ENCODE measurements around the gene L2HGDH.
"Not testable (repeated sequence)": the region's sequence is repeated elsewhere in the genome, so short reads cannot be mapped to it uniquely, and the experiment has no call there.

Gene L2HGDH

DNA sequence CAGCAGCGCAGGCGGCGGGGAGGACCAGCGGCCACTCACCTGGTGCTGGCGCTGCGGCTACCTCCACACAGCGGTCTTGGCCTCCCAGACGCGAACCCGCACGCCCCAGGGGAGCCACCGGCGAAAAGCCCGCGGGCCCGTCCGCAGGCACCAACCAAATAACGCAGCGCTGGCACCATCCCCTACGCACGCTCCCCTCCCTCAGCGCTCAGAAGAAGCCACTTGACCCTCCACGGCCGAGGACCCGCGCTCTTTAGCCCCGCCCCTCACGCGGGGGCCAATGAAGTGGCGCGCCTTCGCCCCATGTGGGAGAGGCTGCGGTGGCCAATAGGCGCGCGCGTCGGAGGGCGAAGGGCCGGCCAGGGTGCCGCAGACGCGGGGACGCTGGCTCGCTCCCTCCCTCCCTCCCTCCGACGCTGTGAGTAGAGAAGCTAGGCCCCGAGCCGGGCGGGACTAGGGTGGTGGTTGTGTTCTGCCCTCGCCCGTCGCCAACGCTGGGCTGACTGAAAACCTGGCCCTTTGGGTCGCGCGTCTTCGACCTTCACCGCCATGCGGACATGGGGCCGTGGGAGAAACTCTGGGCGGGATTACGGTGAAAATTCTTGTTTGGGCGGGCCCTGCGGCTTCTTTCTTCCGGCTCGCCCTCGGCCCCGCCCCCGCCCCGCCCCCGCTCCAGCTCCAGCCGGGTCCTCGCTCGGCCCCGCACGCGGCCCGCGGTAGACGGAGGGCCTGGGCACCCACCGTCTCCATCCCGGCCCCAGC, at the start of gene L2HGDH, which contains the start of gene DMAC2L:
Gene L2HGDH (minus strand): TSS at position 258 of the 762 bp plus-strand sequence. CDS start 79 bp downstream, at position 179.
Gene DMAC2L (plus strand): TSS at position 353 of the 762 bp plus-strand sequence. CDS start 9,164 bp downstream, outside the sequence.
- DNase-seq, result peak; percentile 92

DNA sequence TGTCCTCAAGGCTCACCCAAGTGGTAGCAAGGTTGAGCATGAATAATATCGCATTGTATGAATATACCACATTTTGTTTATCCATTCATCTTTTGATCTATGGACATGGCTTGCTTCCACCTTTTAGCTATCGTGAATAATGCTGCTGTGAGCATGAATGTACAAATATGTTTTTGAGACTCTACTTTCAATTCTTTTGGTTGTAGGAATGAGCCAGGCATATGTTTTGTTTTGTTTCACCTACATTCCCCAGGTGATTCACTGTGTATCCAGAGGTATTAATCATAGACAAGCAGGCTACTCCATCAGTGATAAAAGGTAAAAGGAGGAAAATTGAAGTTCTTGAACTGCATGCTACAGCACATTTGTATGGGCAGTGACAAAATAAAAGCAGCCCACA, 48.8 kb upstream of the L2HGDH start:
- no peak for DNase-seq

DNA sequence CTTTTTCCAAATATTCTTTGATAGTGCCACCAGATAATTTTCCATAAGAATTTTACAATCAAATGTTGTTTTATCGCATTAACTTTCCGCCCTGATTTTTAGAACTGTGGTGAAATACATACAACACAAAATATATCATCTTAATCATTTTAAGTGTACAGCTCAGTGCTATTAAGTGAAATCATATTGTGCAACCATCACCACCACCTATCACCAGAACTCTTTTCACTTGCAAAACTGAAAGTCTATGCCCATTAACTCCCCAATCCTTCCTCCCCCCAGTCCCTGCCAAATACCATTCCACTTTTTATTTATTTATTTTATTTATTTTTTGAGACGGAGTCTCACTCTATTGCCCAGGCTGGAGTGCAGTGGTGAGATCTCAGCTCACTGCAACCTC, 48.1 kb upstream of the L2HGDH start:
- DNase-seq, result no peak

DNA sequence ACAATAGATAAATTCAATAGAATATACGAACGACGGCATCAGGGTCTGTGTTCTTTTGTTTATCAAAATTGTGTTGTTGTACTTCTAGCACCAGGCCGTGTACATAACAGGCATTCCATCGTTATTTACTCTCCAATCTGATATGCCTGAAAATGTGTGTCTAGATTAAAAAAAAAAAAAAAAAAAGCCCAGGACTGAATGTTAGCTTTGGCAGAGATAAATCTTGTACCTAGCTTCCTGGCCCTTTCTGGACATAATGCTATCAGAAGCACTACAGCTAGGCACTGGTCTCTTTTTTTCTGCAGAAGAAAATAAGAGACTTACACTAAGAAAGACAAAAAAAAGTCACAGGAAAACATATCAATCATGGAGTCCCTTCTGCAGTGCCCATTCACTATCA, 47.6 kb upstream of the L2HGDH start:
- DNase-seq, result no peak

DNA sequence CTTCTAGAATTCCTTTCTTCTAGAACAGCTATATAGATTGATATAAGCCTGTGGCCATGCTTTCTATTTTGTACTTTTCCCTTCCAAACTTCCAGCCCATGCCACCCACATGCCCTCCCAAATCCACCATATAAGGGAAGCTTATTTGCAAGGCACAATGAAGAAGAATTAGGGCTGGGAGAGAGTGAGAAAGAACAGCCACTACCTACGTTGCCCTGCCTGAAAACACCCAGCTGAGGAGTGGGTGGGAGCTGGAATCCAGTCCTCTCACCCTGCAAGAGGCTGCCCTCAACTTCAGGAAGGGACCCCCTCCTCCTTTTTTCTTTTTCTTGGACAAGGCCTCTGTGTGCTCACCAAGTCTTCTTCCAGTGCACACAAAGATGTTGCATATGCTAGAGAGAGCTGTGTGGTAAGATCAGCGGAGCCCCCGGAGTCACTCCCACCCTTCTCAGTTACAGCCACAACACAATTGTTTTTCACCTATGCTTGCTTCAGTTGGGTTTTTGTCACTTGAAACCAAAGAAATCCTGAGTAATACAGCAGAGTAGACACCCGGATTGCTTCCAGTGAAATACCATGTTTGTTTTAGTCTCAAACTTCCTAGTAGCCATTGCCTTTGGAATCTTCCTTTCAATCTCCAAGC, 45.8 kb upstream of the L2HGDH start:
- no peak for DNase-seq

DNA sequence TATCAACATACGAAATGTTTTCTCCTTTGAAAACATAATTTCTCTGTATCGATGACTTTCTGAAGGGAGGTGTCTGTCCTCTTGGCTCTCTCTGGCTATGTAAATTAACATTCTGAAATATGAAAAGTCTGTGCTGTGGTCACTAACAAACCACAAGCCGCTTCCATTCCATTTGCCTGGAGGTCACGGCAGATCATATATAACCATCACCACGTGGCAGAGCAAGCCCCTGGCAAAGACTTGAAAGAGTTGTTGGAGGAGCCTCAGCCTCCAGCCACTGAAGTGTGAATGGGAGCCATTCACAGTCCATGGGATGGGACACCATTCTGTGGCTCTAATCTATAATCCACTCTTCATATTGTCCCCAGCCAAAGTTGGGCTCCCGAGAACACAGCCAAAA, 45.1 kb upstream of the L2HGDH start:
- DNase-seq, result no peak

DNA sequence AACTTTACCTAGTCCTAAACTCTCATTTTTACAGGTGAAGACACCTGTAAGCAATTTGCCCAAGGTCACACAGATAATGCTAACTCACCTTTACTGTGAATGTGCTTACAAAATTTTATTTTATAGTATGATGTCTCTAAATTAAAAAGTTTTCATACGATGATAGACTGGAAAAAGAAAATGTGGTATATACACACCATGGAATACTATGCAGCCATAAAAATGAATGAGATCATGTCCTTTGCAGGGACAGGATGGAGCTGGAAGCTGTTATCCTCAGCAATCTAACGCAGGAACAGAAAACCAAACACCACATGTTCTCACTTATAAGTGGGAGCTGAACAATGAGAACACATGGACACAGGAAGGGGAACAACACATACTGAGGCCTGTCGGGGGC, 44.3 kb upstream of the L2HGDH start:
- not testable (repeated sequence) for DNase-seq

DNA sequence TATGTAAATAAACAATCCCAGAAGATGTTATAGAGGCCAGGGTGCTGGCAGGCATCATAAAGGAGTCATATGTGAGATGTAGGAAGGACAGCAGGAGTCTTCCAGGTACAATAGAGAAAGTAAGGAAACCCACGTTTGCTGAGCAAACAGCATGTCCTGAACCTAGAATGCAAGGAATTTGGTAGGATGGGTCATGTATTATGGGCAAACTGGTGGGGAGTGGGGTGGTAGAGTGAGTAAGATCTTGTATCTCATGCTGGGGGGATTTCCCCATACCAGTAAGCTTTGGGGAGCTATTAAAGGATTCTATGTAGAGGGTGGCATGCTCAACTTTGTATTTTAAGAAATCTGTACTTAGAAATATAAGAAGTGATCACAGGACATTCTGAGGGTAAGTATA, 43.7 kb upstream of the L2HGDH start:
- DNase-seq, result no peak

DNA sequence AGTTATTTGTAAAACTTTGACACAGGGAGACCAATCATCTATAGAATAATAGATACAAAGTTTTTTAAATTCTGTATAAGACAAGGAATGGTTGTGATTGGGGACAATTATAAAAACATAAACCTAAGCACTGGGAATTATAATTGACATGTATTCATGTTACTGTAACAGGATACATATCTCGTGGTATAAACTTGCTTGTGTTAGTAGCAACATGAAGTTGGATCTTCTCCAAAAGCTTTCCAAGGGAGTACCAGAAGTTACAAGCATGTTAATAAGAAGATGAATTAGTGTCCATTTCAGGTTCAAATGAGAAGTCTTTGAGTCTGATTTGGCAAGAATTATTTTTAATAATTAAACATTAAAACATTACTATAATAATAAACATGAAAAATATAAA, 42.5 kb upstream of the L2HGDH start:
- no peak for DNase-seq

DNA sequence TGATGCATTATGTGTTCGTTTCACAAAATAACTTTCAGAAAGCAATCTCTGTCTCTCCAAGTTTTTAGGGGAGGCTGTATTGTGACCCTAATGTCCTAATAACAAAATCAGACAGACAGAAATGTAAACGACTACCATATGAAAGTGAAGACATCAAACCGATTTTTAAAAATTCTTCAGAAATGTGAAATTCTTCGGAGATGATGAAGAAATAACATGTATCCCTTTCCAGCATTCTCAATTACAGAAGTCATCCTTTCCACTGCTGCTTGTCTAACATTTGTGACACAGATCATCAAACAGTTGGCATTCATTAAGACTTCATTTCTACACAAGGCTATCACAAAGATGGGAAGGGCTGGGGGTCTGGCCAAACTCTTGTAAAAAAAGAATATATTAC, 41.1 kb upstream of the L2HGDH start:
- DNase-seq, result no peak

DNA sequence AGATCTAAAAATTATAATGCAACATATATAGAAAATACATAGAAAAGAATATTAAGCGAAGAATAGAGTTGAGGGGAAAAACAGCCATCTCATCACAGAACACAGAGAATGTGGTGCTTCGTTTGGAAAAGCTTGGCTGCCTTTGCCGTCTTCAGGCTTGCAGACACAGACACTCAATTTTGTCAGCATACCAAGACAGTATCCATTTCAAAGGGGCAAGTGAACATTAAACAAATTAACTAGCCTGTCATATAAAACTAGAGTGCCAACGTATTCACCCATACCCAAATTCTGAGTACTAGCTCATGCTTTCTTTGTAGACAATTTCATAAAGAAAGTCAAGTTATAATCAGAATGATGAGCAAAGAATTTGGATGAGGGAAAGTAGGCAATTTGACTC, 40.6 kb upstream of the L2HGDH start:
- DNase-seq, result no peak

DNA sequence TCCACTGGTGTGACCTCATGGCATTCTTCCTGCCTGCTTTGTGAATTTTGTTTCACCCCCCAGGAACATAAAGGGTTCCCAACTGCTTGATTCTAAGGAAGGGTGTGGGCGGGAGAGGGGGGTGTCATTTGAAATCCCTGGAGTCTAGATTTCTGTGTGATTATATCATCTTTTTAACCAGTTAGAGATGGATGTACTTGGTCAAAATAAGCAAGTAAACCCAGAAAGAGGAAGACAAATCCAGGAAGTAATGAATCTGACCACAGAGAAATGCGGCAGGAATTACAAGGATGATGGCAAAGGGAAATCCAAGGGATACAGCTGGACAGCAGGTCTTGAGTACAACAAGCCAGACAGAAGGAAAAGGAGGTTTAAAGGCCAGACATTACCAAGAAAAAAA, 38.9 kb upstream of the L2HGDH start:
- no peak for DNase-seq

DNA sequence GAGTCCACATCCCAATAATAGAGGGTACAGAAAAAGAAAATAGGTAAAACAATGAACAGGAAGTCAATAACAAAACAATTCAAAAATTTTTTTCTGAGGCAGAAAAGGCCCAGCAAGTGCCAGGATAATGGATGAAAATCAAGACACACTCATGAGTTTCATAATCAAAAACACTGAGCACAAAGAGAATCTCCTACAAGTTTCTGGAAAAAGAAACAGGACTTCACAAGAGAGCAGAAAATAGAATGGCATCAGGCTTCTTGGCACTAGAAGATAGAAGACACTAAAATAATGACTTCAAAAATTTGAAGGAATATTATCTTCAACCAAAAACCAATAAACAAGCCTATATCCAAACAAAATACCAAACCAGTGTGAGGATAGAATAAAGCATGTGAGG, 36.9 kb upstream of the L2HGDH start:
- DNase-seq, result no peak

DNA sequence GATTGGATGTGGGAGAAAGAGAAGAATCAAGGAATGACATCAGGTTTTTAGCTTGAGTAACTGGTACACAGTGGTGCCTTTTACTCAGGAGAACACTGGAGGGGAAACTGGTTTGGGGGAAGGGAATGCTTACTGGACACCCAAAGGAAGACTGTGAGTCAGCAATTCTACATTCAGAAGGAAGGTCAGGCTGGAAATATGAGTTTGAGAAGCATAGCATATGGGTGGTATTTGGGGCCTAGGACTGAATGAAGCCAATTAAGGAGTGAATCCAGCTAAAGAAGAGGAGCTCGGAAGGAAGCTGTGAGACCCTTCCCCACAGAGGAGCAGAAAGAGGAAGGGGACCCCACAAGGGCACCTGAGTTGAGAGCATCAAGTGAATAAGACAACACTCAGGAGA, 35.5 kb upstream of the L2HGDH start:
- no peak for DNase-seq

DNA sequence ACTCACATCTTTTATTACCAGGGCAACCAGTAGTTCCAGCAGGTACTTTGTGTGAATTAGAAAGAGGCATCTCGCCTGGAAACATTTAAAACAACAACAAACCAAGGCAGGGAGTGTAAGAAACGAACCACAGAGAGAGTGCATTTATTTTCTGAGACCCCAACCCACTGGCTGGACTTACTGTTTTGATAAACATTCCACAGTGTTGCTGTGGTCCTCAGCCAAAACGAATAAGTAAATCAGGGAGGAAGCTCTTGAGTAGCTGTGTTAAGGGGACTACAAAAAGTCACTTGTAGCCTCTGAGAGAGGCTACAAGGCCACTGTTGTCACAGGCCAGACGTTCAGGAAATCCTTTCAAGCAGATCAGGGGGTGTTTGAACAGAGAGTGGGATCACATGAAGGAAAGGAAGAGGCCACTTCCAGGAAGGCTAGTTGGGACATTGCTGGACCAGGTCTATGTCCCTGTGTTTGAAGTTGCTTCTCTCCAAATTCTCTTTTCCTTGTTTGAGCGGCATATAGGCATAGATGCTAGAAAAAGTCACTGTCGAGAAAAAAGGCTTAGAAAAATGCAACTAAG, 33.9 kb upstream of the L2HGDH start:
- DNase-seq, result no peak

DNA sequence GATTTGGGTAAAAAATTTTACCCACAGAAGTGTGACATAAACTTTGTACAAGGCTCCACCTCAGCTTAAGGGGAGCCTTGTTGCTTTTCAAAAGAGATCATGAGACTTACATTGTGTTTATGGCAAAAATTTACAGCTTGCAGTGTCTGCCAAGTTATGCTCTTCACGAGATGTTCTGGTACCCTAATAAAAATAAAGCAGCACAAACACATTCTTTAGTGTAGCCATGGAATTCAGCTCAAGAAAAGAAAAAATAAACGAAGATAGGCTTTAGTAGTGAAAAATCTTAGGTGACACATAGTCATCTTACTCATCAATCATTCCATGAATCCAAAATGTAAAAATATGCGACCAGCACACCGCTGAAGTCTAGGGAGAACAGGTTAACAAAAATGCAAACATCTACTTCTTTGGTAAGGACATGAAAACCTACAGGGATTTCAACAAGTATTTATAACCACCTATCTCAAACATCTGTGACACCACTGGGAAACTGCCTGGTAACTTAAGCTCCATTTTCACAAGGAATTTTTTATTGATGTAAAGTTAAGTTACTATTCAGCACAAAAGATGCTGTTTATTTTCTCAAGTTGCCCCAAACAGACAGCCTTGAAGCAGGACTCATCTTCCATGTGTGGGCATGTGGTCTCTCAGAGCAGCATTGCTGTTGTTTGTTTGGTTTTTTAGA, 33.0 kb upstream of the L2HGDH start:
- DNase-seq, result no peak

DNA sequence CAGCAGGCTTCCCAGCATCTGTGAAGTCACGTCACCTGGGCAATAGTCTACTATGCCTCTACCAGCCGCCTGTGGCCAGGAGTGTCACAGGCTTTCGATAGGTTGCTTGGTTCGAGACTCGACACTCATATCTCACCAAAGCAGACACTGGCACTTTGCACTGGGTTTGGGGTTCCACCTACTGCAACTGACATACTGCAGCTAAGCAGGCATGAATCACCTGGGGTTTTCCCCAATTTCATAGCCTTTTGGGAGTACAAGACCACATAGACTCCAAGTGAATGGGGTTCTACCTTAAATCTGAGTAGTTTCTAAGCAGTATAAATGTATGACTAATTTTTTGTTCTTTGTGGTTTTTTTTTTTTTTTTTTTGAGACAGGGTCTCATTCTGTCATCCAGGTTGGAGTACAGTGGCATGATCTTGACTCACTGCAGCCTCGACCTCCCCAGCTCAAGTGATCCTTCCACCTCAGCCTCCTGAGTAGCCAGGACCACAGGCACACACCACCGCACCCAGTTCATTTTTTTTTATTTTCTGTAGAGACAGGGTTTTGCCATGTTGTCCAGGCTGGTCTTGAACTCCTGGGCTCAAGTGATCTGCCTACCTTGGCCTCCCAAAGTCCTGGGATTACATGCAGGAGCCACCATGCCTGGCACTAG, 32.2 kb upstream of the L2HGDH start:
- peak; percentile 39 for DNase-seq

DNA sequence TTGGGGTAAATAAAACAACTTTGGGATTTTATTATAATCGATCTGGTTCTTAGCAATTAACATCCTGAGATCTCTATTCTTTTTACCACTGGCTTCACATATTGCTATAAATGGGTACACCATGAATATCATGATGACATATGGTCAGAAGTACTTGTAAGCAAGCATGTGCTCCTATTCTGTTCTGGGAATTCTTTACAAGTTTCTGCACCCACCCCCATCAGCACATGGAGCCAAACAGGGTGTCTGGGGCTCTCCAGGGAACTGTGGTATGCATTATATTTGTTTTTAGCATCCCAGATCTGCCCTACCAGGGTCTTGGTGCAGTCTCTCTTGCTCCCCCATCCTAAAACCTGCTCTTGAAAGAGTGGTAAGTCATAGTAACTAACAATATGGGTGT, 31.4 kb upstream of the L2HGDH start:
- DNase-seq, result no peak

DNA sequence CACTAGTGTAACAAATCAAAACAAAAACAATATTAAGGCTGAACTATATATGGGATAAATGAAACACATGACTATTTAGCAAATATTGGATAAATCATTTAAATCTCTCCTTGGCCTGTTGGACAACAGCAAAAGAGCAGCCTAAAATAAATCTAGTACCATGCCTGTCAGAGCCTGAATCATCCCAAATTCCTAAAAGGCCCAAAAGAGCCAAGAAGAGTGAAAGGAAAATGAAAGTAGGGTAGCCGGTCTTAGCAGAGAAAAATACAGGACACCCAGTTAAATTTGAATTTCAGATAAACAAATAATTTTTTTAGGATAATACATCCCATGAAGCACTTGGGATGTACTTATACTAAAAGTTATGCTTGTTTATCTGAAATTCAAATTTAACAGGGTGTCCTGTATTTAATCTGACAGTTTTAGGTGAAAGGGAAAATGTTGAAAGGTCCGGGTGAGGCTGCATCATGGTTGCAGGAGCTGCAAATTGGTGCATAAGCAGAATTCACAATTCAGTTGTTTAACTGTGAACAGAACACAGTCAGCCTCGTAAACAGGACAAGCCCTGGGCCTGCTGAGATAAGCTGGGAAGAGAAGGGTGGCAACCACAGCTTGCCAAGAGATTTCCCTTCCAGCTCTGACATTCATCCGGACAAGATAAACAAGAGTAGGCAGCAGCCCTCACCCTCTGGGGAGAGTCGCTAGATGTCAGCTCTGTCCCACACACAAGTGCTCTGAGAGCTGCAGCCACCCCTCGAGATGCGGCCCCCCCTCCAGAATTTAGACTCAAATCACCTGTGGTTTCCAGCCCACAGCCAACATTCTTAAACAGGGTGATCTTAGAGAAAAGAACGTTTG, 30.4 kb upstream of the L2HGDH start:
- peak; percentile 58 for DNase-seq

DNA sequence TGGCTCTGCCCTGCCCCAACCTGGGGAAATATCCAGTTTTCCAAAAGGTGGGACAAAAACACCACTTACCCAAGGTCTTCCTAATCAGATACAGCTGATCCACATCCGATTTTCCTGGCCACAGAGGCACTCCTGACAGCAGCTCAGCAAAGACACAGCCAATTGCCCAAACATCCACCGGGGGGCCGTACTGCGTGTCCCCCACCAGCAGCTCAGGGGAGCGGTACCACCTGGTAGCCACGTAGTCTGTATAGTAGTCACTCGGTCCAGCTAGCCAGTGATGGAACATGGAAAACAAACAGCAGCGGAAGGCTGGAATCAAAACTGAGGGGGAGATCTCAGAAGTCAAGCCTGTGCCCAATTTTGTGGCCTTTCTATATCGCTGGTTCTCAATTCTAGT, 28.9 kb upstream of the L2HGDH start:
- DNase-seq, result no peak

DNA sequence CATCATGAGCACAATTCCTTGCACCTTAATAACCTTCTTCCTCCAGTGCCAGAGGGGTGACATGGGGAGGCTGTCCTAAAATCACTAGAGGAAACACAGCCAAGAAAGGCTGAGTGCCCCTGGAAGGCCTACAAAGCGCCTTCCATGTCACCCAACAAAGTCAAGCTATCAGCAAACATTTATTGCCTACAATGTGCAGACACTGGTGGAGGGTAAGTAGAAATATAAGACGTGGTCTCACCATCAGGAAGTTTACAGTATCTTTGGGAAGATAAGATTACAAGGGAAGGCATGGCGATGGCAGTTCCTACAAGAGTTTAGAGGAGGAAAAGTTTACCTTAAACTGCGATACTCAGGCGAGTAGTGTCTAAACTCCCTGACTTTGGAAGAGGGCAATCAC, 28.0 kb upstream of the L2HGDH start:
- DNase-seq, result no peak

DNA sequence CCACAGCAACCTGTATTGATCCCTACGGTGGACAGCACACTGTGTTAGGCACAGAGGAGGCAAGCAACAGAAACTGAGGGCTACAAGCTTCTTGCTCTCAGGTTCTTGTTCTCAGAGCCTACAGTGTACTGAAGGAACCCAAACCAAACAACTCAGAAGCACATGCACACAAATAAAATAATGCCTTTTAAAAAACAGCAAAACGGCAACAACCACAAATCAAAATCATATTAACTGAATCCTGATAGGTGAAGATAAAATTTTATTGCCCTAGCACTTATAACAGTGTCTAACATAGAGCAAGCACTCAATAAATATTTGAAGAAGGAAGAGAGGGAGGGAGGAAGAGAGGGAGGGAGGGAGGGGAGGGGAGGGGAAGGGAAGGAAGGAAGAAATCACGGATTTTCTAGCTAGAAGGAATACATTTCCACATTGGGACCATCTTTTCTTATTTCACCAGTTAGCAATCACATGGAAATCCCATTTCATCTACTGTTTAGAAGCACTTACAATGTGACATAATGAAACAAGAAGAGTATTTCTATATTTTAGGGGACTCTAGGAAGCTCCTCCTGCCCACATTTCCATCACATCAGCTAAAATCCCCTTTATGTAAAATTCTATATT, 27.3 kb upstream of the L2HGDH start:
- DNase-seq, result no peak
